OCI-LY7 (cell line): ENCODE data around the gene CHST8.

Experiments
- CTCF ChIP-seq: fragments of 200-600 bp; sonication (generic); conservative IDR thresholded peaks from 2 replicates; pipeline ENCODE4 v1.5.1; 2014; ENCODE audit warnings: mild to moderate bottlenecking, antibody characterized with exemption, low read length, moderate library complexity, mixed read lengths
- EZH2phosphoT487 ChIP-seq: fragments of 200-600 bp; sonication (generic); IDR thresholded peaks from 2 replicates; pipeline ENCODE4 v1.6.1; 2018; ENCODE audit warnings: low read depth, borderline replicate concordance, mild to moderate bottlenecking, mixed run types, antibody characterized with exemption, low read length, moderate library complexity, mixed read lengths

- TF ChIP-seq EZH2phosphoT487 (no peak), CTCF (no peak)
These were observed 197.7 kb downstream of the CHST8 start for GRCh38 chr19:33819506-33819879.
